Psoas muscle (tissue), 8 donors: Measurements from ENCODE around the gene RASAL2. TPM values are rescaled to one million over a fixed set of nuclear protein-coding genes. Genes with fewer than 3 reads are reported as not detected.

Source experiments
- ATAC-seq, 4 donors: fragments of 200-7000 bp; cut with Tn5 transposase; one replicate each; pipeline ENCODE4 v1.9.1; 2020; ENCODE audit warnings: moderate library complexity in 3 of 4, mild to moderate bottlenecking in 2 of 4
- DNase-seq, 2 donors: peaks; one replicate each; pipeline ENCODE4 v3.0.0-alpha.2; 2020
- H3K27ac ChIP-seq: fragments of 200-600 bp; one replicate; pipeline ENCODE4 v1.8.0; 2022
- H3K27me3 ChIP-seq, 3 donors: fragments of 200-600 bp in 1 of 3; one replicate each; pipeline versions ENCODE4 v1.6.1 to v1.8.0; 2013 to 2022; ENCODE audit warnings: low read length in 2 of 3, mild to moderate bottlenecking in 2 of 3, moderate library complexity in 1 of 3; ENCODE audit not compliant: insufficient read depth in 3 of 3
- H3K36me3 ChIP-seq, 2 donors: fragments of 200-600 bp in 1 of 2; one replicate each; pipeline versions ENCODE4 v1.6.1 to v1.8.0; 2013 to 2022; ENCODE audit warnings: low read depth in 1 of 2, mild to moderate bottlenecking in 1 of 2, moderate library complexity in 1 of 2; ENCODE audit not compliant: insufficient read depth in 1 of 2
- H3K4me1 ChIP-seq: fragments of 200-600 bp; one replicate; pipeline ENCODE4 v1.8.0; 2022
- H3K4me3 ChIP-seq: fragments of 200-600 bp; one replicate; pipeline ENCODE4 v1.8.0; 2022; ENCODE audit warnings: mild to moderate bottlenecking
- H3K9me3 ChIP-seq: fragments of 200-600 bp; one replicate; pipeline ENCODE4 v1.8.0; 2022
- CTCF ChIP-seq: fragments of 200-600 bp; IDR thresholded peaks from one replicate; pipeline ENCODE4 v1.8.0; 2022; ENCODE audit warnings: antibody characterized with exemption
- WGBS, 3 donors: extraction: QIAGEN DNeasy Blood & Tissue Kit; methylation state at CpG; one replicate each; pipeline versions ENCODE4 v1.1.6 to v1.1.7; 2013; 5-methylcytosine and 5-hydroxymethylcytosine counted together
- intact Hi-C, 2 donors: fragments of 100-400 bp; cut with DNase I; formaldehyde crosslinking; loops; one replicate each; pipeline versions ENCODE4 v1.11.0 to v1.14.2; 2022
- long read RNA-seq, 2 donors: library from polyadenylated mRNA; unstranded; transcript quantifications; one replicate each; pipeline ENCODE4 v2.0.0, GENCODE V29; 2021
- polyA plus RNA-seq, 3 donors: library from polyadenylated mRNA; stranded (reverse); fragments of 200-250 nt; gene quantifications; one replicate each; pipeline ENCODE4 v1.2.3, GENCODE V29; 2013
- total RNA-seq, 4 donors: library from RNA; stranded (reverse); fragmentation: NEBNext Ultra II Directional in 2 of 4; extraction: Animal tissue kit (Norgen Biotek cat#: 25700) in 2 of 4; gene quantifications; one replicate each; pipeline versions ENCODE4 v1.2.1 to v1.2.4, GENCODE V29; 2021 to 2023
- donor health status: healthy with polysubstance abuse.
- donor health status: DM: no; HTN: no; CAD: no; lungs with moderate emphysema.
- donor health status: Bipolar disorder and iron deficiency.
- donor health status: healthy.
- donor health status: DM: yes; HTN: yes; CAD: no.
- donor health status: DM: no; HTN: no; CAD: no.
- donor health status: DM: no; HTN: no; CAD: no.
- donor health status: DM: yes; HTN: yes; CAD: no.

RASAL2 gene
- total RNA-seq (10 to 100 TPM in 3 of 4 donors, 1 to 10 TPM in 1; 5.5 to 42.1 (median 12.1) TPM), polyA plus RNA-seq (1 to 10 TPM; 1.9 to 4.6 (median 2.8) TPM)
- long read RNA-seq, donor 1, partial matches to known transcripts, result 4 of 4 reads
- long read RNA-seq, donor 1, other reads (novel, unspliced or antisense), result 0 of 4 reads
- long read RNA-seq, donor 2, partial matches to known transcripts, result 10 of 15 reads
- long read RNA-seq, donor 2, other reads (novel, unspliced or antisense), result 5 of 15 reads

- Histone ChIP-seq H3K4me3 (peak within 1 kb of the TSS; percentile 72), H3K27me3 (no peaks in the 10 kb centered on the region), H3K27ac (peak within 1 kb of the TSS; percentile 79), H3K9me3 (no peaks in the 10 kb centered on the region), H3K4me1 (peaks cover 21% of the 10 kb centered on the region), H3K36me3 (no peaks in the 10 kb centered on the region)
- intact Hi-C loops, result loop anchor here in 1 of 2 donors (5.0 kb wide), 1 partner anchor 62 kb away; no protein-coding TSS in a partner anchor
- WGBS, 3 donors, result 0% methylated on average over 42 to 82 of the region's 82 CpGs
- ATAC-seq, result peak; percentile 82 to 87 (median 84)
- TF ChIP-seq CTCF, result peak; percentile 32
- peak; percentile 73 to 87 for DNase-seq
Measured at GRCh38 chr1:178093951-178094738, at the start of gene RASAL2. Gene RASAL2 (plus strand): TSS chr1:178094104. CDS start chr1:178094493, 389 bp downstream.

DNA sequence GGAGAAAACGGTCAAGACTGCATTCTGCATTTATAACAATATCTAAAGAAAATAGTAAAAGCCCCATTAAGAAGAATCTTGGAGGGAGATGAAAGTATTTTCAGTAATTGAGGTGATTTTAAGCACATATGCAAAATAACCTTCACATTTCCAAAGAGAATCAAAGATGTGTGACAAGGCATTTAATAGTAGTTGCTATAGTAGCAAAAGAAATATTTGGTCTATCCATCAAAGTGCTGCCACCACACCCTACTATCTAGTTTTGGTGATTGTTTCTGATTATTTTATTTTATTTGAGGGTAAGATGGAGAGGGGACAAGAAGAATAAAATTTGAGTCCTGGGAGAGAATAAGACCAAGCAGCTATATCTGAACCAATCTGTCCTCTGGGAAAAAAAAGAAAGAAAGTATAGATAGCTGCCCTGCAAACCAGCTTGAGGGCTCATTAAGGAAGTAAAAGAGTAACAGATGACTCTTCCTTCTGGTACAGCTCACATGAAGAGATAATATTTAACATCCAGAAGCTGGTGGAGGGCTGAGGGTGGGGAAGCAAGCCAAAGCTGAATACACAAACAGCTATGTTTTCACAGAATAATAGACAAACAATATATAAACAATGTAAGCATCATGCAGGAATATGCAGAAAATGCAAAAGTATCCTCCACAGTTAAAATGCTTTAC is 47.2 kb upstream of the RASAL2 start:
- TF ChIP-seq CTCF, result no peak
- ATAC-seq (no peak), DNase-seq (no peak)
- H3K4me1 ChIP-seq, result no peaks in the 10 kb centered on the region
- WGBS, 3 donors, result 67 to 76% (median 69%) methylated on average over 1 of the region's 1 CpG
- intact Hi-C loops, result no loop called here
- H3K9me3 ChIP-seq, result no peaks in the 10 kb centered on the region
- H3K27me3 ChIP-seq, result no peaks in the 10 kb centered on the region
- H3K4me3 ChIP-seq, result no peak overlapping the region
- H3K36me3 ChIP-seq, result no peaks in the 10 kb centered on the region
- no peak overlapping the region for H3K27ac ChIP-seq

DNA sequence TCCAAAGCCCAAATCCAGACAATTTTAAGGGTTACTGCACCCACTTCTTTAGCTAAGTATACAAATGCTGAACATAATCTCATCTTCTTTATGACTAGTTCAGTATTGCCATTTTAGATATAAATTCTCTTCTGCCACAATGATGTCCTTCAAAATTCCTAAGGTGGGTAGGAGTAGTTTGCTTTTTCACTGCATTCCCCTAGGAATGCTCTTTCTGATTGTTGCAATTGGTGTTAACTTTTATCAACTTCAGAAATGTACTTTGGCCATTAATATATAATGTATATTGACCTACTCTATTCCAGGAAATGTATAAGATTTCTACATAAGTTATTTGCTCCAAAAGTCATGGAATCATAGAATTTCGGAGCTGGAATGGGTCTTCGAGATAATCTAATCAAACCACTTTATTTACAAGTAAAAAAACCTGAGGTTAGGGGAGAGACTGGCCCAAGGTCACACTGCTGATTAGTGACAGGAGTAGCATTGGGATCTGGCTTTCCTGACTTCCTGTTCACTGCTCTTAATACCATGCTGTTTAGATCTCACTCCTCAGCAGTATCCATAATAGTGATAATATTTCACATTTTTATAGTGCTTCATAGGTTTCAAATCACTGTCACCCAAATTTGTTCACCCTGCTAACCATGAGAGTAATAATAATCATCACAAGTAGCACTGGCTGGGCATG is 46.4 kb upstream of the RASAL2 start:
- Histone ChIP-seq H3K9me3 (no peaks in the 10 kb centered on the region), H3K4me3 (no peak overlapping the region), H3K27ac (no peak overlapping the region), H3K27me3 (no peaks in the 10 kb centered on the region), H3K4me1 (no peaks in the 10 kb centered on the region), H3K36me3 (no peaks in the 10 kb centered on the region)
- 84 to 92% (median 88%) methylated on average over 2 of the region's 2 CpGs for WGBS, 3 donors
- intact Hi-C loops, result no loop called here
- TF ChIP-seq CTCF, result no peak
- DNase-seq (no peak), ATAC-seq (no peak)

DNA sequence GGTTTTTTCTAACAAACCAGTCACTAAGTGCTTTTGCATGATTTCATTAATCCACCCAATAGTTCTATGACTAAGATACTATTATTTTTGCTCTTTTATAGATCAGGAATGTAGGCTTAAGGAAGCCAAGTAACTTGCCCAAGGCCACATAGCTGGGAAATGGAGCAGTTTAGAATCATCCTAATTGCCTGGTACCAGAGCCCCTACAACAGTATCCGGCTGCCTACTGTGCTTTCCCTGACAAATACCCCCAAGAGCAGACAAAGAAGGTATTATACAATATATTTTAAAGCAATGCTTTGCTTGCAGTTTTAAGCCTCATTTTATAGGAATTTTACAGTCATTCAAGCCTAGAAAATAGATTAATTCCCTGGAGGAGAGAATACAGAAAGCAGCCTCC is 45.5 kb upstream of the RASAL2 start:
- TF ChIP-seq CTCF, result no peak
- H3K27me3 ChIP-seq, result no peaks in the 10 kb centered on the region
- no peak for DNase-seq
- no peak overlapping the region for H3K27ac ChIP-seq
- 97 to 100% (median 98%) methylated on average over 1 of the region's 1 CpG for WGBS, 3 donors
- H3K36me3 ChIP-seq, result no peaks in the 10 kb centered on the region
- H3K4me3 ChIP-seq, result no peak overlapping the region
- ATAC-seq, result no peak
- no peaks in the 10 kb centered on the region for H3K9me3 ChIP-seq
- H3K4me1 ChIP-seq, result no peaks in the 10 kb centered on the region
- intact Hi-C loops, result no loop called here
